WTC11 (cell line): ENCODE results near the gene LGALS7. TPM values are rescaled to one million over a fixed set of nuclear protein-coding genes. Genes with fewer than 3 reads are reported as not detected.

Experiments used
- ATAC-seq: fragments of 200-7000 bp; cut with Tn5 transposase; 2 replicates; pipeline ENCODE4 v1.10.0; 2021; ENCODE audit warnings: mild to moderate bottlenecking, moderate library complexity
- CTCF ChIA-PET: fragments of 300-600 bp; sonication (Branson Sonifier 250); formaldehyde crosslinking; loops from one replicate; lab custom pipeline; 2021; ENCODE audit warnings: antibody characterized with exemption; lab: Charles Lee
- POLR2A ChIA-PET: fragments of 350-600 bp; sonication (Branson Sonifier 250); formaldehyde crosslinking; loops from one replicate; lab custom pipeline; 2021; ENCODE audit warnings: antibody characterized with exemption; lab: Charles Lee
- DNase-seq: peaks from one replicate; pipeline ENCODE4 v3.0.0; 2021; ENCODE audit warnings: low spot score
- H3K27ac Mint-ChIP-seq: 2 replicates; pipeline ENCODE4 v1.8.0; 2021; ENCODE audit warnings: mixed read lengths
- H3K27me3 Mint-ChIP-seq: 2 replicates; pipeline ENCODE4 v1.8.0; 2021; ENCODE audit warnings: low read depth, mild to moderate bottlenecking, moderate library complexity, mixed read lengths
- H3K36me3 Mint-ChIP-seq: 2 replicates; pipeline ENCODE4 v1.8.0; 2021; ENCODE audit warnings: mixed read lengths
- H3K4me1 Mint-ChIP-seq: 2 replicates; pipeline ENCODE4 v1.8.0; 2022; ENCODE audit warnings: mixed read lengths
- H3K4me3 Mint-ChIP-seq: 2 replicates; pipeline ENCODE4 v1.8.0; 2021; ENCODE audit warnings: mild to moderate bottlenecking, moderate library complexity, mixed read lengths
- H3K9me3 Mint-ChIP-seq: 2 replicates; pipeline ENCODE4 v1.8.0; 2021; ENCODE audit warnings: mixed read lengths
- ELF4 ChIP-seq: sonication (generic); formaldehyde crosslinking; IDR thresholded peaks from 2 replicates; pipeline ENCODE4 v1.8.1; 2022; ENCODE audit warnings: low read depth, mild to moderate bottlenecking, moderate library complexity, missing genetic modification reagents
- GRHL2 ChIP-seq: fragments of 250-450 bp; sonication (Bioruptor Pico); IDR thresholded peaks from 2 replicates; pipeline ENCODE4 v1.8.0; 2022; ENCODE audit warnings: mild to moderate bottlenecking, moderate library complexity; ENCODE audit not compliant: insufficient replicate concordance, severe bottlenecking
- NFE2L1 ChIP-seq: sonication (generic); formaldehyde crosslinking; IDR thresholded peaks from 2 replicates; pipeline ENCODE4 v1.8.1; 2023; ENCODE audit warnings: missing genetic modification reagents
- PRRX2 ChIP-seq: fragments of 250-450 bp; sonication (Bioruptor Pico); IDR thresholded peaks from 2 replicates; pipeline ENCODE4 v1.8.0; 2021; ENCODE audit warnings: mild to moderate bottlenecking
- TCF7 ChIP-seq: sonication (generic); formaldehyde crosslinking; IDR thresholded peaks from 2 replicates; pipeline ENCODE4 v1.8.0; 2022; ENCODE audit warnings: mild to moderate bottlenecking, low read depth, missing genetic modification reagents, moderate library complexity
- TEAD1 ChIP-seq: sonication (generic); formaldehyde crosslinking; IDR thresholded peaks from 2 replicates; pipeline ENCODE4 v1.8.0; 2022; ENCODE audit warnings: mild to moderate bottlenecking, missing genetic modification reagents
- TP53 ChIP-seq: sonication (generic); formaldehyde crosslinking; IDR thresholded peaks from 2 replicates; pipeline ENCODE4 v1.8.1; 2023; ENCODE audit warnings: mild to moderate bottlenecking, missing genetic modification reagents
- ZNF121 ChIP-seq: sonication (generic); formaldehyde crosslinking; IDR thresholded peaks from 2 replicates; pipeline ENCODE4 v1.8.0; 2023; ENCODE audit warnings: missing genetic modification reagents
- total RNA-seq: library from RNA; stranded (reverse); gene quantifications from 3 replicates; pipeline ENCODE4 v1.2.3, GENCODE V29; 2021
- TF ChIP-seq, protein P1 (sequence below): sonication (generic); formaldehyde crosslinking; IDR thresholded peaks from 2 replicates; pipeline ENCODE4 v1.8.1; 2022; ENCODE audit warnings: missing genetic modification reagents, borderline replicate concordance
- TF ChIP-seq, protein P2 (sequence below): sonication (generic); formaldehyde crosslinking; IDR thresholded peaks from 2 replicates; pipeline ENCODE4 v1.8.0; 2023; ENCODE audit warnings: missing genetic modification reagents, mild to moderate bottlenecking, borderline replicate concordance
- TF ChIP-seq, protein P3 (sequence below): sonication (generic); formaldehyde crosslinking; IDR thresholded peaks from 2 replicates; pipeline ENCODE4 v1.8.1; 2022; ENCODE audit warnings: low read depth, missing genetic modification reagents, borderline replicate concordance
- TF ChIP-seq, protein P4 (sequence below): sonication (generic); formaldehyde crosslinking; IDR thresholded peaks from 2 replicates; pipeline ENCODE4 v1.8.1; 2022; ENCODE audit warnings: low read depth, mild to moderate bottlenecking, moderate library complexity, missing genetic modification reagents, borderline replicate concordance
- TF ChIP-seq, protein P5 (sequence below): sonication (generic); formaldehyde crosslinking; IDR thresholded peaks from 2 replicates; pipeline ENCODE4 v1.8.1; 2022; ENCODE audit warnings: mild to moderate bottlenecking, moderate library complexity, missing genetic modification reagents
- TF ChIP-seq, protein P6 (sequence below): sonication (generic); formaldehyde crosslinking; IDR thresholded peaks from 2 replicates; pipeline ENCODE4 v1.8.1; 2023; ENCODE audit warnings: mild to moderate bottlenecking, missing genetic modification reagents
- TF ChIP-seq, protein P7 (sequence below): sonication (generic); formaldehyde crosslinking; IDR thresholded peaks from 2 replicates; pipeline ENCODE4 v1.8.1; 2023; ENCODE audit warnings: mild to moderate bottlenecking, missing genetic modification reagents
- TF ChIP-seq, protein P8 (sequence below): fragments of 250-450 bp; sonication (Bioruptor Pico); IDR thresholded peaks from 2 replicates; pipeline ENCODE4 v1.9.0; 2021; ENCODE audit warnings: moderate library complexity, mild to moderate bottlenecking, inconsistent platforms, borderline replicate concordance

The LGALS7 gene
- total RNA-seq, 1 experiment from 2014 or later = 2.3 TPM

DNA sequence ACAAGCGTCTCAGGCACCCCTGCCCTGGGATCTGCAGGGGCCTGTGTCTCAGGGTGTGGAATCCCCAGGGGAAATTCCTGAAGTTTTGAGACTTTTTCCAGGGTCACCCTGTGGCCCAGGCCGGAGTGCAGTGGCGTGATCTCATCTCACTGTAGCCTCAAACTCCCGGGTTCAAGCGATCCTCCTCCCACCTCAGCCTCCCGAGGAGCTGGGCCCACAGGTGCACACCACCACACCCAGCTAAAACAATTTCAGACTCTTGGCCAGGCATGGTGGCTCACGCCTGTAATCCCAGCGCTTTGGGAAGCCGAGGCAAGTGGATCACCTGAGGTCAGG, 33.1 kb downstream of the LGALS7 start:
- ChIA-PET POLR2A (interaction anchor here (0.9 kb wide), 1 partner anchor 34 kb away, joined by 5 read pairs; no protein-coding TSS in a partner anchor), CTCF (interaction anchor here (3.5 kb wide), 1 partner anchor 29 kb away, joined by 13 read pairs; no protein-coding TSS in a partner anchor)
- ATAC-seq (no peak), DNase-seq (no peak)
- Mint-ChIP-seq H3K4me1 (peaks cover 6% of the 10 kb centered on the region), H3K9me3 (peaks cover 3% of the 10 kb centered on the region), H3K36me3 (peaks cover 2% of the 10 kb centered on the region; the same call in 1 of the 2 replicates), H3K27ac (no peak overlapping the region), H3K4me3 (no peak overlapping the region), H3K27me3 (peaks cover 23% of the 10 kb centered on the region)
- TF ChIP-seq PRRX2 (no peak), GRHL2 (no peak), TCF7 (CRISPR knock-in tag) (no peak), NFE2L1 (CRISPR knock-in tag) (no peak), TP53 (no peak), ZNF121 (no peak)
- TF ChIP-seq, protein P1, sequence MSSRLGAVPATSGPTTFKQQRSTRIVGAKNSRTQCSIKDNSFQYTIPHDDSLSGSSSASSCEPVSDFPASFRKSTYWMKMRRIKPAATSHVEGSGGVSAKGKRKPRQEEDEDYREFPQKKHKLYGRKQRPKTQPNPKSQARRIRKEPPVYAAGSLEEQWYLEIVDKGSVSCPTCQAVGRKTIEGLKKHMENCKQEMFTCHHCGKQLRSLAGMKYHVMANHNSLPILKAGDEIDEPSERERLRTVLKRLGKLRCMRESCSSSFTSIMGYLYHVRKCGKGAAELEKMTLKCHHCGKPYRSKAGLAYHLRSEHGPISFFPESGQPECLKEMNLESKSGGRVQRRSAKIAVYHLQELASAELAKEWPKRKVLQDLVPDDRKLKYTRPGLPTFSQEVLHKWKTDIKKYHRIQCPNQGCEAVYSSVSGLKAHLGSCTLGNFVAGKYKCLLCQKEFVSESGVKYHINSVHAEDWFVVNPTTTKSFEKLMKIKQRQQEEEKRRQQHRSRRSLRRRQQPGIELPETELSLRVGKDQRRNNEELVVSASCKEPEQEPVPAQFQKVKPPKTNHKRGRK (CRISPR knock-in tag) = no peak
- TF ChIP-seq, protein P2, sequence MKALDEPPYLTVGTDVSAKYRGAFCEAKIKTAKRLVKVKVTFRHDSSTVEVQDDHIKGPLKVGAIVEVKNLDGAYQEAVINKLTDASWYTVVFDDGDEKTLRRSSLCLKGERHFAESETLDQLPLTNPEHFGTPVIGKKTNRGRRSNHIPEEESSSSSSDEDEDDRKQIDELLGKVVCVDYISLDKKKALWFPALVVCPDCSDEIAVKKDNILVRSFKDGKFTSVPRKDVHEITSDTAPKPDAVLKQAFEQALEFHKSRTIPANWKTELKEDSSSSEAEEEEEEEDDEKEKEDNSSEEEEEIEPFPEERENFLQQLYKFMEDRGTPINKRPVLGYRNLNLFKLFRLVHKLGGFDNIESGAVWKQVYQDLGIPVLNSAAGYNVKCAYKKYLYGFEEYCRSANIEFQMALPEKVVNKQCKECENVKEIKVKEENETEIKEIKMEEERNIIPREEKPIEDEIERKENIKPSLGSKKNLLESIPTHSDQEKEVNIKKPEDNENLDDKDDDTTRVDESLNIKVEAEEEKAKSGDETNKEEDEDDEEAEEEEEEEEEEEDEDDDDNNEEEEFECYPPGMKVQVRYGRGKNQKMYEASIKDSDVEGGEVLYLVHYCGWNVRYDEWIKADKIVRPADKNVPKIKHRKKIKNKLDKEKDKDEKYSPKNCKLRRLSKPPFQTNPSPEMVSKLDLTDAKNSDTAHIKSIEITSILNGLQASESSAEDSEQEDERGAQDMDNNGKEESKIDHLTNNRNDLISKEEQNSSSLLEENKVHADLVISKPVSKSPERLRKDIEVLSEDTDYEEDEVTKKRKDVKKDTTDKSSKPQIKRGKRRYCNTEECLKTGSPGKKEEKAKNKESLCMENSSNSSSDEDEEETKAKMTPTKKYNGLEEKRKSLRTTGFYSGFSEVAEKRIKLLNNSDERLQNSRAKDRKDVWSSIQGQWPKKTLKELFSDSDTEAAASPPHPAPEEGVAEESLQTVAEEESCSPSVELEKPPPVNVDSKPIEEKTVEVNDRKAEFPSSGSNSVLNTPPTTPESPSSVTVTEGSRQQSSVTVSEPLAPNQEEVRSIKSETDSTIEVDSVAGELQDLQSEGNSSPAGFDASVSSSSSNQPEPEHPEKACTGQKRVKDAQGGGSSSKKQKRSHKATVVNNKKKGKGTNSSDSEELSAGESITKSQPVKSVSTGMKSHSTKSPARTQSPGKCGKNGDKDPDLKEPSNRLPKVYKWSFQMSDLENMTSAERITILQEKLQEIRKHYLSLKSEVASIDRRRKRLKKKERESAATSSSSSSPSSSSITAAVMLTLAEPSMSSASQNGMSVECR (CRISPR knock-in tag) = no peak
- TF ChIP-seq, protein P3, sequence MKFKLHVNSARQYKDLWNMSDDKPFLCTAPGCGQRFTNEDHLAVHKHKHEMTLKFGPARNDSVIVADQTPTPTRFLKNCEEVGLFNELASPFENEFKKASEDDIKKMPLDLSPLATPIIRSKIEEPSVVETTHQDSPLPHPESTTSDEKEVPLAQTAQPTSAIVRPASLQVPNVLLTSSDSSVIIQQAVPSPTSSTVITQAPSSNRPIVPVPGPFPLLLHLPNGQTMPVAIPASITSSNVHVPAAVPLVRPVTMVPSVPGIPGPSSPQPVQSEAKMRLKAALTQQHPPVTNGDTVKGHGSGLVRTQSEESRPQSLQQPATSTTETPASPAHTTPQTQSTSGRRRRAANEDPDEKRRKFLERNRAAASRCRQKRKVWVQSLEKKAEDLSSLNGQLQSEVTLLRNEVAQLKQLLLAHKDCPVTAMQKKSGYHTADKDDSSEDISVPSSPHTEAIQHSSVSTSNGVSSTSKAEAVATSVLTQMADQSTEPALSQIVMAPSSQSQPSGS = no peak
- TF ChIP-seq, protein P4, sequence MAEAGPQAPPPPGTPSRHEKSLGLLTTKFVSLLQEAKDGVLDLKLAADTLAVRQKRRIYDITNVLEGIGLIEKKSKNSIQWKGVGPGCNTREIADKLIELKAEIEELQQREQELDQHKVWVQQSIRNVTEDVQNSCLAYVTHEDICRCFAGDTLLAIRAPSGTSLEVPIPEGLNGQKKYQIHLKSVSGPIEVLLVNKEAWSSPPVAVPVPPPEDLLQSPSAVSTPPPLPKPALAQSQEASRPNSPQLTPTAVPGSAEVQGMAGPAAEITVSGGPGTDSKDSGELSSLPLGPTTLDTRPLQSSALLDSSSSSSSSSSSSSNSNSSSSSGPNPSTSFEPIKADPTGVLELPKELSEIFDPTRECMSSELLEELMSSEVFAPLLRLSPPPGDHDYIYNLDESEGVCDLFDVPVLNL (CRISPR knock-in tag) = no peak
- TF ChIP-seq, protein P5, sequence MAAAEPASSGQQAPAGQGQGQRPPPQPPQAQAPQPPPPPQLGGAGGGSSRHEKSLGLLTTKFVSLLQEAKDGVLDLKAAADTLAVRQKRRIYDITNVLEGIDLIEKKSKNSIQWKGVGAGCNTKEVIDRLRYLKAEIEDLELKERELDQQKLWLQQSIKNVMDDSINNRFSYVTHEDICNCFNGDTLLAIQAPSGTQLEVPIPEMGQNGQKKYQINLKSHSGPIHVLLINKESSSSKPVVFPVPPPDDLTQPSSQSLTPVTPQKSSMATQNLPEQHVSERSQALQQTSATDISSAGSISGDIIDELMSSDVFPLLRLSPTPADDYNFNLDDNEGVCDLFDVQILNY = no peak
- TF ChIP-seq, protein P6, sequence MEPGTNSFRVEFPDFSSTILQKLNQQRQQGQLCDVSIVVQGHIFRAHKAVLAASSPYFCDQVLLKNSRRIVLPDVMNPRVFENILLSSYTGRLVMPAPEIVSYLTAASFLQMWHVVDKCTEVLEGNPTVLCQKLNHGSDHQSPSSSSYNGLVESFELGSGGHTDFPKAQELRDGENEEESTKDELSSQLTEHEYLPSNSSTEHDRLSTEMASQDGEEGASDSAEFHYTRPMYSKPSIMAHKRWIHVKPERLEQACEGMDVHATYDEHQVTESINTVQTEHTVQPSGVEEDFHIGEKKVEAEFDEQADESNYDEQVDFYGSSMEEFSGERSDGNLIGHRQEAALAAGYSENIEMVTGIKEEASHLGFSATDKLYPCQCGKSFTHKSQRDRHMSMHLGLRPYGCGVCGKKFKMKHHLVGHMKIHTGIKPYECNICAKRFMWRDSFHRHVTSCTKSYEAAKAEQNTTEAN (CRISPR knock-in tag) = no peak

DNA sequence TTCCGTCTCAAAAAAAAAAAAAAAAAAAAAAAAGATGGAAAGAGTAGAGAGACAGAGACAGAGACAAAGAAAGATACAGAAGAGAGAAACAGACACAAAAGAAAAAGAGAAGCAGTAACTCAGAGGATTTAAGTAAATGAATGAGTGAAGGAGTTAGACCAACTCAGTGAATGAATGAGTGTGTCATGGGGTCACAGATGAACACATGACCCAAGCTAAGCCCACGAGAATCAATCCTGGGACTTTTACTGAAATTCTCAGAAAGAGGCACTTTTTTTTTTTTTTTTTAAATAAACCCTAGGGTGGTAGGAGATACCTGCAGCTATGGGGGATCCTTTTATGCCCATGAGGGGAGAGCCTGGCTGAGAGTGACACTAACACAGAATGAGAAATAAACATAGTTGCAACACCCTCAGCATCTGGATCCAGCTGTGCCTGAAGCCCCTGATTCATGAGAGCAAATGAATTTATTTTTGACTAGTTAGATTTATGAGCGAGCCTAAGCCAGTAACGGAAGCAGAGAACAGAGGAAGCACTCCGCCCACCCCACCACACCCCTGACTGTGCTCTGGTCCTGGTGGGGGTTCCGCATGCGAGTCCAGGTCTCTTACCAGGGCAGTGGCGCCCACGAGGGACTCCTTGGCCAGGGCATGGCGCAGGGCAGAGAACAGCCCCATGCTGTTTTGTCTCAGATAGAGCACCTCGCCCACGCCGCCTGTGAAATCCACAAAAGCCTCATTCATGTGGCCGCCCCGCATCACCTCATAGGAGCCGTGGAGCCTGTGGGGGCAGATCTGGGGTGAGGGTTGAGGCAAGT, 33.7 kb downstream of the LGALS7 start:
- POLR2A ChIA-PET = interaction anchor here (0.9 kb wide), 1 partner anchor 35 kb away, joined by 5 read pairs; no protein-coding TSS in a partner anchor
- TF ChIP-seq, protein P7, sequence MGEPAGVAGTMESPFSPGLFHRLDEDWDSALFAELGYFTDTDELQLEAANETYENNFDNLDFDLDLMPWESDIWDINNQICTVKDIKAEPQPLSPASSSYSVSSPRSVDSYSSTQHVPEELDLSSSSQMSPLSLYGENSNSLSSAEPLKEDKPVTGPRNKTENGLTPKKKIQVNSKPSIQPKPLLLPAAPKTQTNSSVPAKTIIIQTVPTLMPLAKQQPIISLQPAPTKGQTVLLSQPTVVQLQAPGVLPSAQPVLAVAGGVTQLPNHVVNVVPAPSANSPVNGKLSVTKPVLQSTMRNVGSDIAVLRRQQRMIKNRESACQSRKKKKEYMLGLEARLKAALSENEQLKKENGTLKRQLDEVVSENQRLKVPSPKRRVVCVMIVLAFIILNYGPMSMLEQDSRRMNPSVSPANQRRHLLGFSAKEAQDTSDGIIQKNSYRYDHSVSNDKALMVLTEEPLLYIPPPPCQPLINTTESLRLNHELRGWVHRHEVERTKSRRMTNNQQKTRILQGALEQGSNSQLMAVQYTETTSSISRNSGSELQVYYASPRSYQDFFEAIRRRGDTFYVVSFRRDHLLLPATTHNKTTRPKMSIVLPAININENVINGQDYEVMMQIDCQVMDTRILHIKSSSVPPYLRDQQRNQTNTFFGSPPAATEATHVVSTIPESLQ (CRISPR knock-in tag) = no peak
- TF ChIP-seq, protein P3 = no peak
- TF ChIP-seq, protein P8, sequence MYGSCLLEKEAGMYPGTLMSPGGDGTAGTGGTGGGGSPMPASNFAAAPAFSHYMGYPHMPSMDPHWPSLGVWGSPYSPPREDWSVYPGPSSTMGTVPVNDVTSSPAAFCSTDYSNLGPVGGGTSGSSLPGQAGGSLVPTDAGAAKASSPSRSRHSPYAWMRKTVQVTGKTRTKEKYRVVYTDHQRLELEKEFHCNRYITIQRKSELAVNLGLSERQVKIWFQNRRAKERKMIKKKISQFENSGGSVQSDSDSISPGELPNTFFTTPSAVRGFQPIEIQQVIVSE (CRISPR knock-in tag) = no peak
- TF ChIP-seq TEAD1 (CRISPR knock-in tag) = no peak
- no peak for TF ChIP-seq ZNF121
- TF ChIP-seq ELF4 (CRISPR knock-in tag) = no peak

More for the DNA sequence above, 33.7 kb downstream of the LGALS7 start:
- no peak overlapping the region for H3K4me3 Mint-ChIP-seq
- CTCF ChIA-PET = interaction anchor here (1.2 to 3.5 kb wide), 2 partner anchors 30 to 191 kb away, joined by 5 to 13 read pairs; partner anchors contain the start of genes MRPS12 and SARS2
- H3K27ac Mint-ChIP-seq = no peak overlapping the region
- H3K9me3 Mint-ChIP-seq = peaks cover 3% of the 10 kb centered on the region
- DNase-seq (no peak), ATAC-seq (no peak)
- peaks cover 23% of the 10 kb centered on the region for H3K27me3 Mint-ChIP-seq
- H3K36me3 Mint-ChIP-seq = peaks cover 2% of the 10 kb centered on the region; the same call in 1 of the 2 replicates
- peaks cover 10% of the 10 kb centered on the region for H3K4me1 Mint-ChIP-seq
